Activated naive CD8-positive, alpha-beta T cell treated with anti-CD3 and anti-CD28 coated beads for 36 hours (primary cell): ENCODE data around the gene PLCD4. TPM values are rescaled to one million over a fixed set of nuclear protein-coding genes. Genes with fewer than 3 reads are reported as not detected.

Experiments
- DNase-seq: peaks from one replicate; pipeline ENCODE4 v3.0.0; 2021
- H3K27ac Mint-ChIP-seq: one replicate; pipeline ENCODE4 v1.8.0; 2022; ENCODE audit warnings: mild to moderate bottlenecking, moderate library complexity, mixed read lengths
- H3K27me3 Mint-ChIP-seq: one replicate; pipeline ENCODE4 v1.8.0; 2022; ENCODE audit warnings: mild to moderate bottlenecking, mixed read lengths
- H3K36me3 Mint-ChIP-seq: one replicate; pipeline ENCODE4 v1.8.0; 2021; ENCODE audit warnings: mild to moderate bottlenecking, mixed read lengths
- H3K4me1 Mint-ChIP-seq: one replicate; pipeline ENCODE4 v1.8.0; 2021; ENCODE audit warnings: mixed read lengths
- H3K4me3 Mint-ChIP-seq: one replicate; pipeline ENCODE4 v1.8.0; 2022; ENCODE audit warnings: mild to moderate bottlenecking, moderate library complexity, mixed read lengths
- H3K9me3 Mint-ChIP-seq: one replicate; pipeline ENCODE4 v1.8.0; 2022; ENCODE audit warnings: mixed read lengths
- total RNA-seq, 2 experiments: library from RNA; stranded (reverse); gene quantifications; one replicate each; pipeline ENCODE4 v1.2.3, GENCODE V29; 2021

Gene PLCD4
- total RNA-seq, 2 experiments from 2014 or later: 0.22 TPM; not detected in 1

DNA sequence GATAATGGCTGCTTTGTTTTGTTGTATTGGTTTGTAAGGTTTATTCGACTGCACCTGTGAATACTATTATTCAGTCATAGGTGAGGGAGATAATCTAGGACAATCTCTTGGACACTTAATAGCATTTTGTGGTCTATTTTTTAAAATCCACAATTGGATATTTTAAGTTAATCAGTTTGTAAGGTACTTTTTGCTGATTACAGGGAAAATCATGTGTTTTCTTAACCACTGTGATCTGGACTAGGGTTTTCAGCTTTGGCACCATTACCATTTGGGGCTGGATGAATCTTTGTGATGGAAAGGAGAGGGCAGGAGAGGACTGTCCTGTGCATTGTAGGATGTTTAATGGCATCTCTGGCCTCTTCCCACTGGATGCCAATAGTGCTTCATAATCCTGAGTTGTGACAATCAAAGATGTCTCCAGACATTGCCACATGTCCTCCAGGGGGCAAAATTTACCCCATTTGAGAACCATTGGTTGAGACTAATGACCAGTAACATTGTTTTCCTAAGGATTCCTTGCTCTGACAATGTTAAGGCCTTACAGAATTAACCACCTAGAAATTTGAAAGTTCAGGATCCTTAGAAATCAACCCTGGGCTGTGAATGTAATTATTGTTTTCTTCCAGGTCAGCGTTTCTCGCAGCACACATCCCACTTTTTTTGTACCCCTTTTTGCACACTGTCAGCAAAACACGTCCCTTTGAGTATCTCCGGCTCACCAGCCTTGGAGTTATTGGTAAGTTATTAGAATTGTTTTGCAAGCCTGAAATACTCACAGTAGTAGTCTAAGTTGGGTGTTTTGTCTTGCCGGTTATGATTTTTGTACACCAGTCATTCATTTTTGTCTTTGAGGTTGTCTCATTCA is 23.5 kb upstream of the PLCD4 start:
- peaks cover 19% of the 10 kb centered on the region for H3K4me1 Mint-ChIP-seq
- H3K27me3 Mint-ChIP-seq: no peaks in the 10 kb centered on the region

DNA sequence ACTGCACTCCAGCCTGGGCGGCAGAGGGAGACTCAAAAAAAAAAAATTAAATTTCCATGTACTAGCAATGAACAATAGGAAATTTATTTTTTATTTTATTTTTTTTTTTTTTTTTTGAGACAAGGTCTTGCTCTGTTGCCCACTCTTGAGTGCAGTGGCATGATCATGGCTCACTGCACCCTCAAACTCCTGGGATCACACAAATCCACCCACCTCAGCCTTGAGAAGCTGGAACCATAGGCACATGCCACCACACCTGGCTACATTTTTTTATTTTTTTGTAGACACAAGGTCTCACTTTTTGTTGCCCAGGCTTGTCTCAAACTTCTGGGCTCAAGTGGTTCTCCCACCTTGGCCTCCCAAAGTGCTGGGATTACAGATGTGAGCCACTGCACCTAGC is 22.2 kb upstream of the PLCD4 start:
- H3K36me3 Mint-ChIP-seq: peaks cover 31% of the 10 kb centered on the region

More for the DNA sequence above, 23.5 kb upstream of the PLCD4 start:
- no peak for DNase-seq
- no peak overlapping the region for H3K27ac Mint-ChIP-seq
- H3K9me3 Mint-ChIP-seq: no peaks in the 10 kb centered on the region
- peaks cover 32% of the 10 kb centered on the region for H3K36me3 Mint-ChIP-seq
- no peak overlapping the region for H3K4me3 Mint-ChIP-seq

DNA sequence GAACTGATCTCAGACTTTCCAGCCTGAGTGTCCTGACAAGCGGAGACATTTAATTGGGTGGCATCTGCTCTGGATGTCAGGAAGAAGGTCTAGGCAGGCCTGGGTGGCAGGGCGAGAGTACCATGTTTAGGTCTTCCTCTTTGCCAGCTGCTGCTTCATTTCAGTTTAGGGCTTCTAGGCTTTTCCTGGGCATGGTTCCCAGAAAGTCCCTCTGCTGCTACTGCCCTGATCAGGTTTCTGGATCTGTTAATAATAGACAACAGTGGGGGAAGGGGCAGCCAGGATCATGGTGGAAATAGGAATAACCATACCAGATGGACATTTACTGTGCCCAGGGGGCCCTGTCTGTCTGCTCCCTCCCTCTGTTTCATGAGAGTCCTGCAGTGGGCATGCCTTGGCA is 2.3 kb upstream of the PLCD4 start:
- H3K4me3 Mint-ChIP-seq: no peak overlapping the region

More for the DNA sequence above, 22.2 kb upstream of the PLCD4 start:
- Mint-ChIP-seq H3K4me1 (peaks cover 16% of the 10 kb centered on the region), H3K27ac (no peak overlapping the region), H3K27me3 (no peaks in the 10 kb centered on the region), H3K4me3 (no peak overlapping the region), H3K9me3 (no peaks in the 10 kb centered on the region)
- no peak for DNase-seq

DNA sequence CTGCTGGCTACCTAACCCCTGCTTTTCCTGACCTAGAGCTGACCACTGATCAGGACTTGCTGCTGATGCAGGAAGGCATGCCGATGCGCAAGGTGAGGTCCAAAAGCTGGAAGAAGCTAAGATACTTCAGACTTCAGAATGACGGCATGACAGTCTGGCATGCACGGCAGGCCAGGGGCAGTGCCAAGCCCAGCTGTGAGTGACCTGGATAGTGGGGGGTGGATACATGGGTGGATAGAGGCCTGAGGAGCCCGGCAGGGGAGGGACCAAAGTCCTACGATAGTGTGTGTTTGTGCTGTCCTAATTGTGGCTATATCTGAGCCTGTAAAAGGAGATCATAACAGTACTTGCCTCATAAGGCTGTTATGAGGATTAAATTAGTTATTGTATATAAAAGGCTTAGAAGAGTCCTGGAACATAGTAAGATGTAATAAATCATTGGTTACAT is 8.2 kb downstream of the PLCD4 start:
- no peak for DNase-seq
- H3K4me3 Mint-ChIP-seq: no peak overlapping the region
- peaks cover 4% of the 10 kb centered on the region for H3K27me3 Mint-ChIP-seq
- H3K27ac Mint-ChIP-seq: no peak overlapping the region
- no peaks in the 10 kb centered on the region for H3K4me1 Mint-ChIP-seq
- H3K36me3 Mint-ChIP-seq: no peaks in the 10 kb centered on the region
- H3K9me3 Mint-ChIP-seq: no peaks in the 10 kb centered on the region

More for the DNA sequence above, 2.3 kb upstream of the PLCD4 start:
- Mint-ChIP-seq H3K36me3 (no peaks in the 10 kb centered on the region), H3K9me3 (no peaks in the 10 kb centered on the region), H3K4me1 (no peaks in the 10 kb centered on the region), H3K27ac (no peak overlapping the region), H3K27me3 (no peaks in the 10 kb centered on the region)
- no peak for DNase-seq

DNA sequence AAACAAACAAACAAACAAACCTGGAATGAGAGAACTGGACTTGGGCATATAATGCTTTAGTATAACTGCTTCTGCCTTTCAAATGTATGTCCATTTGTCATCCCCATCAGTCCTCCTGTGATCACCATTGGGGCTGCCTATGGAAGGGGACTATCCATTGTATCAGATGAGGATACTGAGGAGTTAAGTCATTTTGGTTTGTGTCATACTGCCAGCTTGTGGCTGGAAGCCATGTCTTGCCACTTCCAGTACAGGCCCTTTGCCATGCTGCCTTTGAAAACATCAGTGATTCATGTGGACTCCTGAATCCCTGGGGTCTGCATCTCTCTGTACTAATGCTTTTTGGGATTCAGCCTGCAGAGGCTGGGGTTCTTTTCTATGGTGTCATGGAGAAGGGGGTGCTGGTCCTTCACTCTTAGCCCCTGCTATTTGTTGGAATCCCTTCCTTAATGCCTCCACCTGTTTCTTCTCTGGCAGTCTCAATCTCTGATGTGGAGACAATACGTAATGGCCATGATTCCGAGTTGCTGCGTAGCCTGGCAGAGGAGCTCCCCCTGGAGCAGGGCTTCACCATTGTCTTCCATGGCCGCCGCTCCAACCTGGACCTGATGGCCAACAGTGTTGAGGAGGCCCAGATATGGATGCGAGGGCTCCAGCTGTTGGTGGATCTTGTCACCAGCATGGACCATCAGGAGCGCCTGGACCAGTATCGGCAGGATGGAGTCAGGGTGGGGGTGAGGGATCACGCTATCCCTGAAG is 10.6 kb downstream of the PLCD4 start:
- H3K27ac Mint-ChIP-seq: peak overlapping the region; percentile 21
- no peaks in the 10 kb centered on the region for H3K4me1 Mint-ChIP-seq
- H3K27me3 Mint-ChIP-seq: no peaks in the 10 kb centered on the region
- no peaks in the 10 kb centered on the region for H3K9me3 Mint-ChIP-seq
- no peaks in the 10 kb centered on the region for H3K36me3 Mint-ChIP-seq
- DNase-seq: no peak
- H3K4me3 Mint-ChIP-seq: no peak overlapping the region

DNA sequence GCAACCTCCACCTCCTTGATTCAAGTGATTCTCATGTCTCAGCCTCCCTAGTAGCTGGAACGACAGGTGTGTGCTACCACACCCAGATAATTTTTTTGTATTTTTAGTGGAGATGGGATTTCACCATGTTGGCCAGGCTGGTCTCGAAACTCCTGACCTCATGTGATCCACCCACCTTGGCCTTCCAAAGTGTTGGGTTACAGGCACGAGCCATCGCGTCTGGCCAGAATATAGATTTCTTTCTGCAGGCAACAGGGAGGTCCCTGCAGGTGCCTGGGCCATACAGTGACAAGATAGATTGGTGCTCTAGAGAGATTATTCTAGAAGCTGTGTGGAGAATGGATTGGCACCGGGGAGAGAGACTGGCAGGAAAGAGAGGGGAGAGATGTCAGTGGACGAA is 13.3 kb downstream of the PLCD4 start:
- no peak for DNase-seq
- H3K27me3 Mint-ChIP-seq: no peaks in the 10 kb centered on the region
- no peaks in the 10 kb centered on the region for H3K4me1 Mint-ChIP-seq
- no peak overlapping the region for H3K27ac Mint-ChIP-seq
- H3K4me3 Mint-ChIP-seq: no peak overlapping the region
- H3K9me3 Mint-ChIP-seq: no peaks in the 10 kb centered on the region
- H3K36me3 Mint-ChIP-seq: no peaks in the 10 kb centered on the region

DNA sequence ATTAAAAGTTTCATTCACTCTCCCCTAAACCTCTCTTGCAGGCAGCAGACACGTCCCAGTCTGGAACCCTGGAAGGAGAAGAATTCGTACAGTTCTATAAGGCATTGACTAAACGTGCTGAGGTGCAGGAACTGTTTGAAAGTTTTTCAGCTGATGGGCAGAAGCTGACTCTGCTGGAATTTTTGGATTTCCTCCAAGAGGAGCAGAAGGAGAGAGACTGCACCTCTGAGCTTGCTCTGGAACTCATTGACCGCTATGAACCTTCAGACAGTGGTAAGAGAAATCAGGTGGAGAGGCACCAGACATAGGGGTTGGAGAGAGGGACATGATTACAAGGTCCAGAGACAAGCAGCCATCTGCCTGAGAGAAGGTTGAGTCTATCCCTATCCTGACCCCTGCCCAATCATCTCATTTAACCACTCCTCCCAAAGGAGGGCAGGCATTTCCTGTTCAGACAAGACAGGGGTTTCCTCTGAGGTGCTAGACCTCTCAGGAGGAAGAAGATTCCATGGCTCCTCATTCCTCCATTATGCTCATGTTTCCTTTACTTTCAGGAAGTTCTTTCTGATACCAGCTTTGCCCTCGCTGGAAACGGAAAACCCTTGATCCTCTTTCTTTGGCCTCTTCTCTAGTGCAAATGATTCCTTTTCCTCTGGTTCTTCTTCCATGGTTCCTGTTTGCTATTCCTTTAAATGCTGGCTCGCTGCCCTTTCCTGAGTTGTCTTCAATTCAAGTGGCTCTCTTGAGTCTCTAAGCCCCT is 15.1 kb downstream of the PLCD4 start:
- Mint-ChIP-seq H3K9me3 (no peaks in the 10 kb centered on the region), H3K4me1 (no peaks in the 10 kb centered on the region), H3K27ac (no peak overlapping the region), H3K36me3 (no peaks in the 10 kb centered on the region), H3K27me3 (no peaks in the 10 kb centered on the region), H3K4me3 (no peak overlapping the region)
- DNase-seq: no peak

DNA sequence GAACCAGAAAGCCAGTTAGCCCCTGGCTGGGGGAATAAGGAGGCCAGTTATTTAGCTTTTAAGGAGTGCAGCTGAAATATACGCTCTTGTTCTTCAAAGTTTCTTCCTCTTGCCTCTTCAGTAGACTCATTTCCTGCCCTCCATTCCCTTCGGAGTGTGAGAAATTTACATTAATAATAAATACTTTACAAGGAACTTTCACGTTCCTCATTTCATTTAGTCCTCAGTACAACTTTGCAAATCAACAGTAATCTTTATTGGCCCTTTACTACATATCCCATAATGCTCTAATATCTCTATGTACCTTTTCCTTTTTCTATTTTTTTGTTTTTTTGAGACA is 15.6 kb downstream of the PLCD4 start:
- H3K27me3 Mint-ChIP-seq: no peaks in the 10 kb centered on the region
- H3K27ac Mint-ChIP-seq: no peak overlapping the region
- H3K4me1 Mint-ChIP-seq: peaks cover 3% of the 10 kb centered on the region
- no peak overlapping the region for H3K4me3 Mint-ChIP-seq
- H3K9me3 Mint-ChIP-seq: no peaks in the 10 kb centered on the region
- H3K36me3 Mint-ChIP-seq: no peaks in the 10 kb centered on the region
- no peak for DNase-seq

DNA sequence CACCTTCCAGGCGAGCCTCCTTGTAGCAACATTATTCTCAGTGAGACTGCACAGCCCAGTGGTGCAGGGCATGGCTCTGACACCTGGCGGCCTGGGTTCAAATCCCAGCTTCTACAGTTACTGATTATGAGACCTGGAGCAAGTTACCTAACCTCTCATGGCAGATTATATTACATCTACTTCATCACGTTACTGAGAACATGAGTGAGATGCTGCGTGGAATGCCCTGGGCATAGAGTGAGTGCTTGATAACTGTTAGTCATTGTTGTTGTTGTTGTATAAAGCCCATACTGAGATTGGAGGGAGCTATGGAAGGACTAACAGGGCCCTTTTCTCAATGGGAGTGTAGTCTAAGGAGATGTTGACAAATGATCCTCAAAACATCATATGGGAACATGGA is 18.7 kb downstream of the PLCD4 start:
- Mint-ChIP-seq H3K4me1 (peaks cover 3% of the 10 kb centered on the region), H3K4me3 (no peak overlapping the region), H3K36me3 (no peaks in the 10 kb centered on the region), H3K9me3 (no peaks in the 10 kb centered on the region), H3K27ac (no peak overlapping the region), H3K27me3 (no peaks in the 10 kb centered on the region)
- no peak for DNase-seq

DNA sequence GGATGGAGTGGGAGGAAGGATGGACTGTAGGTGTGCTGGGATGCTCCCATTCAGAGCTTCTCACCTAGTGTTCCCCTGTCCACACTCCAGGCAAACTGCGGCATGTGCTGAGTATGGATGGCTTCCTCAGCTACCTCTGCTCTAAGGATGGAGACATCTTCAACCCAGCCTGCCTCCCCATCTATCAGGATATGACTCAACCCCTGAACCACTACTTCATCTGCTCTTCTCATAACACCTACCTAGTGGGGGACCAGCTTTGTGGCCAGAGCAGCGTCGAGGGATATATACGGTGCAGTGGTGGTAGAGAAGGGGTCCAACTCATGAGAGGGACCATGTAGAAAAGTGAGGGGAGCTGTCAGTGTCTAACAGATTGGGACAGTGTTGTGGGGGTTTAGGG is 20.2 kb downstream of the PLCD4 start:
- Mint-ChIP-seq H3K4me1 (peaks cover 3% of the 10 kb centered on the region), H3K27ac (no peak overlapping the region), H3K36me3 (peaks cover 2% of the 10 kb centered on the region), H3K27me3 (no peaks in the 10 kb centered on the region), H3K4me3 (no peak overlapping the region), H3K9me3 (no peaks in the 10 kb centered on the region)
- no peak for DNase-seq

DNA sequence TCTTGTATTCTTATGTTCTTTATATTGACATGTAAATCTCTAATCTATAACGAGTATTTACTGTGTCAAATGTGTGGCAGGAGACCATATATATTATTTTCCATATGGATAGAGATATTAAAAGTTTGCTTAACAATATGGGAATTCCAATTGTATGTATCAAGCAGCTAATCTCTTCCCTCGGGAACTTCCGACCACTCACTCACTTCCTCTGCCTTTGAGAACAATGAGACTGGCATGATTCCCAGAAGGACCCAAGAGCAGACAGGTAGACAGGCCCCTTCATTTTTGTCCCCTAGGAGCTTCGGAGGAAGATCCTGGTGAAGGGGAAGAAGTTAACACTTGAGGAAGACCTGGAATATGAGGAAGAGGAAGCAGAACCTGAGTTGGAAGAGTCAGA is 24.1 kb downstream of the PLCD4 start:
- Mint-ChIP-seq H3K9me3 (no peaks in the 10 kb centered on the region), H3K36me3 (peaks cover 9% of the 10 kb centered on the region), H3K4me1 (peaks cover 3% of the 10 kb centered on the region), H3K4me3 (no peak overlapping the region), H3K27ac (no peak overlapping the region), H3K27me3 (no peaks in the 10 kb centered on the region)
- DNase-seq: no peak

DNA sequence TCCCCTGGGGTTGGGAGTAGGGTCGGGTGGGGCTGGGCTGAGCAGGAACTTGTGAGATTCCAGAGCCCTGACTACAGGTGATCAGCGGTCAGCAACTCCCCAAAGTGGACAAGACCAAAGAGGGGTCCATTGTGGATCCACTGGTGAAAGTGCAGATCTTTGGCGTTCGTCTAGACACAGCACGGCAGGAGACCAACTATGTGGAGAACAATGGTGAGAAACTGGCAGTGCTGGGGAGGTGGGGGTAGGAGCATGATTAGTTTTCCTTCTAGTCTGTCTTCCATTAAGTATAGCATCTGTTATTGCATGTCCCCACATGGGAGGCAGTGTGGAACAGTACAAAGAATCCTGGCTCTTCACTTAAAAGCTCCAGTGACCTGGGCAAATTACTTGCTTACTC is 28.0 kb downstream of the PLCD4 start:
- H3K4me1 Mint-ChIP-seq: no peaks in the 10 kb centered on the region
- H3K27ac Mint-ChIP-seq: no peak overlapping the region
- no peak for DNase-seq
- H3K9me3 Mint-ChIP-seq: no peaks in the 10 kb centered on the region
- no peak overlapping the region for H3K4me3 Mint-ChIP-seq
- H3K27me3 Mint-ChIP-seq: no peaks in the 10 kb centered on the region
- peaks cover 13% of the 10 kb centered on the region for H3K36me3 Mint-ChIP-seq

DNA sequence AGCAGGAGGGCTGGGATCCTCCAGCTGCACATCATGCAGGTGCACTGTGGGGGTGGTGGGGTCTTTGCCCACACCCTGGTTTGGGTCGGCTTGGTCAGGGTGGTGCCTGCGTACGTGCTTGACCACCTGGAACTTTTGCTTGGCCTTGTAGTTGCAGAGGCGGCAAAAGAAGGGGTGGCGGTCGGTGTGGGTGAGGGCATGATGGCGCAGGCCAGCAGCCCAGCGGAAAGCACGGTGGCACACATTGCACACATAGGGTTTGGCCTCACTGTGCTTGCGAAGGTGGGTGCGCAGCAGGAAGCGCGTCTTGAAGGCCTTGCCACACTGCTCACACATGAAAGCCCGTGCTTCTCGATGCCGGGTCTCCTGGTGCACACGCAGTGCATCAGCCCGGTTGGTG is 30.7 kb downstream of the PLCD4 start:
- no peaks in the 10 kb centered on the region for H3K27me3 Mint-ChIP-seq
- no peak overlapping the region for H3K27ac Mint-ChIP-seq
- no peak overlapping the region for H3K4me3 Mint-ChIP-seq
- no peaks in the 10 kb centered on the region for H3K9me3 Mint-ChIP-seq
- H3K36me3 Mint-ChIP-seq: peaks cover 11% of the 10 kb centered on the region
- no peaks in the 10 kb centered on the region for H3K4me1 Mint-ChIP-seq
- no peak for DNase-seq

DNA sequence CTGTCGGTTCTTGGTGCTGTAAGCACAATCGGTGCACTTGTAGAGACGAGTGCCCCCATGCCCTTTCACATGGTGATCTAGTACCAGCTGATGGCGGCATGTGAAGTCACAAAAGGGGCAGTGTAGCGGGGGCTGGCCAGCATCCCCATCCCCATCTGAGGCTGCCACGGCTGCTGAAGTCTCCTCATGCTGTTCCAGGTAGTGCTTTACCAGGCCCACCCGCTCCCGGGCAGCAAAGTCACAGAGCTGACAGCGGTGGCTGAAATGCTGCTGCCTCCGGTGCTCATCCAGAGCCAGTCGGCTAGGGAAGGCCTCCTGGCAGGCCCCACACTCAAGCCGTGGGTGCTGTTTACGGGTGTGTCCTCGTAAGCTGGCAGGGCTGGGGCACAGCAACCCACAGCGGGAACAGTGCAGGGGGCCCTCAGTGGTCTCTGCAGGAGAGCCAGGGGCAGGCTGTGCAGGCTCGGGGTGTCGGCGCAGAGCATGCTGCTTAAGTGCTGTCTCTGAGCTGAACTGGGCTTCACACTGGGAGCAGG is 34.5 kb downstream of the PLCD4 start:
- no peak for DNase-seq
- Mint-ChIP-seq H3K36me3 (peaks cover 10% of the 10 kb centered on the region), H3K27me3 (no peaks in the 10 kb centered on the region), H3K4me3 (no peak overlapping the region), H3K27ac (no peak overlapping the region), H3K9me3 (no peaks in the 10 kb centered on the region), H3K4me1 (peaks cover 3% of the 10 kb centered on the region)

DNA sequence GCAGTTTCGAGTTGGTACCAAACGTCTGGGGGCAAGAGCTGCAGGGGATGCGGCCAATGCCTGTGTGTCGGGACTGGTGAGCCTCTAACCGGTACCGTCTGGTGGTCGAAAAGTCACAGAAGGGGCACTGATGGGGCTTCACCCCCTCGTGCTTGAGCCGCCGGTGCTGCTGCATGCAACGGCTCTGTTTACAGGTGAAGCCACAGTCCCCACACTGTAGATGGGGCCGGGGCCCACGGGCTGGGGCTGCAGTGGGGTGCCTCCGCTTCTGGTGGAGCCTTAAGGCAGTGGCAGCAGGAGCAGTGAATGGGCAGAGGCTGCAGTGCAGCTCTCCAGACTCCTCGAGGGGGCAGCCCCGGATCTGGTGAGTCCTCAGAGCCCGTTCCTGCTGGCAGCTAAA is 35.1 kb downstream of the PLCD4 start:
- no peak for DNase-seq
- Mint-ChIP-seq H3K4me3 (no peak overlapping the region), H3K9me3 (no peaks in the 10 kb centered on the region), H3K36me3 (peaks cover 15% of the 10 kb centered on the region), H3K4me1 (peaks cover 3% of the 10 kb centered on the region), H3K27ac (no peak overlapping the region), H3K27me3 (no peaks in the 10 kb centered on the region)
